ENCODE data around the gene AGBL4. TPM values are rescaled to one million over a fixed set of nuclear protein-coding genes. Genes with fewer than 3 reads are reported as not detected.

Gene AGBL4
- total RNA-seq, 1 experiment from 2014 or later, result not detected

DNA sequence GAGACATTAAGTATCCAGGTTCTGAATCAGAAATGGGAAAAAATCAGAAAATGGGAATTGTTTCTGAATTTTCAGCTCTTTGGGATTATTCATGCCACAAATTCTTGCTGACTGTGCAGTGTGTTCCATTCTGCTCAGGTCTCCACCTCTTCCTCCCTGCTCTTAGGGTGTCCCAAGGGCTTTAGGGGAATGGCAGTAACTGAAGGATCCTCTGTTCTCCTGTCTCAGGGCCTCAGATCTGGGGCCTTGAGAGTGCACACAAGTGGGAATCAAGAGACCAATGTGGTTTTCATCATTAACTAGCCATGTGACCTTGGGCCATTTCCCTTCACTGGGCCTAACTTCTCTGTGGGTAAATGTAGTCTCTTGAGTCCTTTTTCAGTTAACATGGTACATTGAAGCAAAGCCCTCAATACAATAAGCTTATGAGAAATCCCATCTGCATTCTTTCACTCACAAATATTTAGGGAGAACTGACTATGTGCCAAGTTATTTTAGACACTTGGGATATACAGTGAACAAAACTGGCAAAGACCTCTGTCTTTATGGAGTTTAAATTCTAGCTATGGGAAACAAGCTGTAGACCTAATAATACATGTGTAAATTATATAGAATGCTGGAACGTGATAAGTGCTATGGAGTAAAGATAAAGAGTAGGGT is 1476.1 kb downstream of the AGBL4 start:
- H3K9me2 ChIP-seq (ENCODE audit: insufficient read depth), result no peaks in the 10 kb centered on the region
- H4K20me1 ChIP-seq (ENCODE audit: insufficient read depth), result no peaks in the 10 kb centered on the region
- RAD21 ChIA-PET (ENCODE audit: low non-redundant PET in 1 of 2, low total read pairs in 2 of 2, uncharacterized antibody in 2 of 2, unreplicated experiment in 2 of 2), result no interaction called here
- peaks cover 40% of the 10 kb centered on the region for H3K27me3 ChIP-seq (ENCODE audit: insufficient read depth, low read length)
- CTCF ChIA-PET, result interaction anchor here (0.9 to 1.0 kb wide), 2 partner anchors 17 to 25 kb away, joined by 3 read pairs; no protein-coding TSS in a partner anchor
- no peak overlapping the region for H3K4me3 ChIP-seq (replicated peaks in 1 of 2; ENCODE audit: low read depth in 1 of 2, low read length in 2 of 2)
- no peaks in the 10 kb centered on the region for H3K4me1 ChIP-seq (ENCODE audit: control insufficient read depth in 1 of 2, insufficient read depth in 2 of 2, low read length in 2 of 2)
- H3K9me3 ChIP-seq (ENCODE audit: control insufficient read depth in 1 of 2, insufficient read depth in 1 of 2, low read depth in 1 of 2, low read length in 2 of 2), result no peaks in the 10 kb centered on the region
- H2AFZ ChIP-seq (ENCODE audit: low read depth, low read length, poor library complexity, severe bottlenecking), result no peak overlapping the region
- H3K4me2 ChIP-seq (ENCODE audit: low read length), result no peak overlapping the region
- no peak overlapping the region for H3K27ac ChIP-seq (ENCODE audit: low read depth, low read length)
- no peaks in the 10 kb centered on the region for H3K36me3 ChIP-seq (ENCODE audit: control insufficient read depth in 1 of 2, insufficient read depth in 2 of 2, low read length in 2 of 2)
- intact Hi-C loops (cut with micrococcal nuclease), result no loop called here
- BruUV-seq (replicated peaks), result no TSS peak
- POLR2A ChIA-PET, result no interaction called here
- no peaks in the 10 kb centered on the region for H3K79me2 ChIP-seq (ENCODE audit: insufficient read depth, low read length)
- no peak for TF ChIP-seq RAD21 (IDR thresholded peaks at IDR 0.05; ENCODE audit: low read depth)
- TF ChIP-seq ZNF274 (IDR thresholded peaks at IDR 0.05; ENCODE audit: low read depth, low read length), result no peak
- DNase-seq (ENCODE audit: low read depth, low spot score) (no peak), ATAC-seq (no peak)
- no peak overlapping the region for H3K9ac ChIP-seq (ENCODE audit: low read length)

DNA sequence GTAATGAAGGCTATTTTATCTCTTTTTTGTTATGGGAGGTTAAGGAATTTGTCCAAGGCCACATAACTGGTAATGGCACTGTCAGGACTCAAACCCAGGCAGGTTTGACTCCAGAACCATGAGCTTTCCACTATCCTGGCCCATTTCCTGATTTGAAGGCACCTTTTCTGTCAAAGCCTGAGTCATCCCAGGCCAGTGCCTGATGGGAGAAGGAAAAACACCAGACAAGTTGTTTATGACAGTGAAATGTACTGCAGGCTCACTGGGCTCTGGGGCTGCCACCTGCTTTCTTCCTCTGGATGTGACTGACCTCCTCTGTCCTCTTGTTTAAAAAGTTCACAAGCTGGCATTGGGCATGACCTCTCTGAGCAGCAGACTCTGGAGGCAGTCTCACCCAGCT is 1479.9 kb downstream of the AGBL4 start:
- Histone ChIP-seq H3K27me3 (ENCODE audit: insufficient read depth, low read length) (peaks cover 27% of the 10 kb centered on the region), H3K79me2 (ENCODE audit: insufficient read depth, low read length) (no peaks in the 10 kb centered on the region), H3K9me3 (ENCODE audit: control insufficient read depth in 1 of 2, insufficient read depth in 1 of 2, low read depth in 1 of 2, low read length in 2 of 2) (no peaks in the 10 kb centered on the region), H3K4me3 (replicated peaks in 1 of 2; ENCODE audit: low read depth in 1 of 2, low read length in 2 of 2) (no peak overlapping the region), H4K20me1 (ENCODE audit: insufficient read depth) (no peaks in the 10 kb centered on the region), H3K27ac (ENCODE audit: low read depth, low read length) (no peak overlapping the region), H3K36me3 (ENCODE audit: control insufficient read depth in 1 of 2, insufficient read depth in 2 of 2, low read length in 2 of 2) (no peaks in the 10 kb centered on the region), H3K4me1 (ENCODE audit: control insufficient read depth in 1 of 2, insufficient read depth in 2 of 2, low read length in 2 of 2) (no peaks in the 10 kb centered on the region), H3K9me2 (ENCODE audit: insufficient read depth) (no peaks in the 10 kb centered on the region), H3K4me2 (ENCODE audit: low read length) (no peak overlapping the region), H2AFZ (ENCODE audit: low read depth, low read length, poor library complexity, severe bottlenecking) (no peak overlapping the region), H3K9ac (ENCODE audit: low read length) (no peak overlapping the region)
- RAD21 ChIA-PET (ENCODE audit: low non-redundant PET in 1 of 2, low total read pairs in 2 of 2, uncharacterized antibody in 2 of 2, unreplicated experiment in 2 of 2), result no interaction called here
- POLR2A ChIA-PET, result no interaction called here
- TF ChIP-seq EGR1 (IDR thresholded peaks at IDR 0.05; ENCODE audit: low read depth), result no peak
- TF ChIP-seq EZH2phosphoT487 (IDR thresholded peaks at IDR 0.05; ENCODE audit: borderline replicate concordance), result no peak
- no peak for TF ChIP-seq EZH2 (IDR thresholded peaks at IDR 0.05)
- no peak for TF ChIP-seq ZNF274 (IDR thresholded peaks at IDR 0.05; ENCODE audit: low read depth, low read length)
- TF ChIP-seq, protein P1, sequence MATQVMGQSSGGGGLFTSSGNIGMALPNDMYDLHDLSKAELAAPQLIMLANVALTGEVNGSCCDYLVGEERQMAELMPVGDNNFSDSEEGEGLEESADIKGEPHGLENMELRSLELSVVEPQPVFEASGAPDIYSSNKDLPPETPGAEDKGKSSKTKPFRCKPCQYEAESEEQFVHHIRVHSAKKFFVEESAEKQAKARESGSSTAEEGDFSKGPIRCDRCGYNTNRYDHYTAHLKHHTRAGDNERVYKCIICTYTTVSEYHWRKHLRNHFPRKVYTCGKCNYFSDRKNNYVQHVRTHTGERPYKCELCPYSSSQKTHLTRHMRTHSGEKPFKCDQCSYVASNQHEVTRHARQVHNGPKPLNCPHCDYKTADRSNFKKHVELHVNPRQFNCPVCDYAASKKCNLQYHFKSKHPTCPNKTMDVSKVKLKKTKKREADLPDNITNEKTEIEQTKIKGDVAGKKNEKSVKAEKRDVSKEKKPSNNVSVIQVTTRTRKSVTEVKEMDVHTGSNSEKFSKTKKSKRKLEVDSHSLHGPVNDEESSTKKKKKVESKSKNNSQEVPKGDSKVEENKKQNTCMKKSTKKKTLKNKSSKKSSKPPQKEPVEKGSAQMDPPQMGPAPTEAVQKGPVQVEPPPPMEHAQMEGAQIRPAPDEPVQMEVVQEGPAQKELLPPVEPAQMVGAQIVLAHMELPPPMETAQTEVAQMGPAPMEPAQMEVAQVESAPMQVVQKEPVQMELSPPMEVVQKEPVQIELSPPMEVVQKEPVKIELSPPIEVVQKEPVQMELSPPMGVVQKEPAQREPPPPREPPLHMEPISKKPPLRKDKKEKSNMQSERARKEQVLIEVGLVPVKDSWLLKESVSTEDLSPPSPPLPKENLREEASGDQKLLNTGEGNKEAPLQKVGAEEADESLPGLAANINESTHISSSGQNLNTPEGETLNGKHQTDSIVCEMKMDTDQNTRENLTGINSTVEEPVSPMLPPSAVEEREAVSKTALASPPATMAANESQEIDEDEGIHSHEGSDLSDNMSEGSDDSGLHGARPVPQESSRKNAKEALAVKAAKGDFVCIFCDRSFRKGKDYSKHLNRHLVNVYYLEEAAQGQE (IDR thresholded peaks at IDR 0.05; ENCODE audit: low read depth), result no peak
- no peak for TF ChIP-seq CBX3 (IDR thresholded peaks at IDR 0.05; ENCODE audit: low read depth)
- TF ChIP-seq, protein P2, sequence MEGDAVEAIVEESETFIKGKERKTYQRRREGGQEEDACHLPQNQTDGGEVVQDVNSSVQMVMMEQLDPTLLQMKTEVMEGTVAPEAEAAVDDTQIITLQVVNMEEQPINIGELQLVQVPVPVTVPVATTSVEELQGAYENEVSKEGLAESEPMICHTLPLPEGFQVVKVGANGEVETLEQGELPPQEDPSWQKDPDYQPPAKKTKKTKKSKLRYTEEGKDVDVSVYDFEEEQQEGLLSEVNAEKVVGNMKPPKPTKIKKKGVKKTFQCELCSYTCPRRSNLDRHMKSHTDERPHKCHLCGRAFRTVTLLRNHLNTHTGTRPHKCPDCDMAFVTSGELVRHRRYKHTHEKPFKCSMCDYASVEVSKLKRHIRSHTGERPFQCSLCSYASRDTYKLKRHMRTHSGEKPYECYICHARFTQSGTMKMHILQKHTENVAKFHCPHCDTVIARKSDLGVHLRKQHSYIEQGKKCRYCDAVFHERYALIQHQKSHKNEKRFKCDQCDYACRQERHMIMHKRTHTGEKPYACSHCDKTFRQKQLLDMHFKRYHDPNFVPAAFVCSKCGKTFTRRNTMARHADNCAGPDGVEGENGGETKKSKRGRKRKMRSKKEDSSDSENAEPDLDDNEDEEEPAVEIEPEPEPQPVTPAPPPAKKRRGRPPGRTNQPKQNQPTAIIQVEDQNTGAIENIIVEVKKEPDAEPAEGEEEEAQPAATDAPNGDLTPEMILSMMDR (IDR thresholded peaks at IDR 0.05 in 2 of 3, conservative IDR thresholded peaks at IDR 0.05 in 1 of 3; ENCODE audit: borderline replicate concordance in 1 of 3, insufficient read depth in 1 of 3, low read depth in 2 of 3, low read length in 2 of 3), result no peak
- TF ChIP-seq, protein P3, sequence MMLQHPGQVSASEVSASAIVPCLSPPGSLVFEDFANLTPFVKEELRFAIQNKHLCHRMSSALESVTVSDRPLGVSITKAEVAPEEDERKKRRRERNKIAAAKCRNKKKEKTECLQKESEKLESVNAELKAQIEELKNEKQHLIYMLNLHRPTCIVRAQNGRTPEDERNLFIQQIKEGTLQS (IDR thresholded peaks at IDR 0.05), result no peak
- no peak for TF ChIP-seq SP1 (IDR thresholded peaks at IDR 0.05; ENCODE audit: low read depth)
- intact Hi-C loops (cut with micrococcal nuclease), result no loop called here
- DNase-seq (ENCODE audit: low read depth, low spot score) (no peak), ATAC-seq (no peak)
- BruUV-seq (replicated peaks), result no TSS peak
- CTCF ChIA-PET, result no interaction called here

All from HCT116 (cell line).